HG03342 (cell line): ENCODE data around the gene ZNF440.

Experiments
- ATAC-seq: cut with Tn5 transposase; IDR thresholded peaks from one replicate; pipeline ENCODE4 v1.9.1; 2021; ENCODE audit warnings: mild to moderate bottlenecking, moderate library complexity; ENCODE audit not compliant: unreplicated experiment

ZNF440 gene

GRCh38 chr19:11881151-11881800 is 67.2 kb downstream of the ZNF440 start:
- no peak for ATAC-seq

DNA sequence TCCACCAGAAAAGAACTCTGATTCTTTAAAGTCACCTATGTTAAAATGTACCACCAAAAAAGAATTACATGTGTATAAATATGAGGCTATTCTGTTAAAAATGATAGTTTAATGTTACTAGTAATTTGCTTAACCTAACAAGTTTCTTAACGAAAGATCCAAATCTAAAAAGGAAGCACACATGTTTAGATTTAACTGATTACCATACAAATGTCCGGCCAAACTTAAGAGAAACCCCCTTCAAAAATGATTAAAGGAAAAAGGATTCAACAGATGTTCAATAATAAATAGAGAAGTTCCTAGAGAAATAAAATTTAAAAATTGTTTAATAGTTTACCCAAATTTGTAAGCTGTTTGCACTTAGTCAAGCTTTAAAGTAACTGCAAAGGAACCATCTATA is 68.5 kb downstream of the ZNF440 start:
- ATAC-seq = no peak
